MM.1S (cell line): ENCODE measurements around the gene CAPZA2.

ENCODE experiments used
- CTCF ChIP-seq: fragments of 300-600 bp; sonication (generic); IDR thresholded peaks from 2 replicates; pipeline ENCODE4 v1.5.1; 2016; ENCODE audit warnings: antibody characterized with exemption, low read length, mixed read lengths
- EZH2 ChIP-seq: fragments of 300-600 bp; sonication (generic); optimal IDR thresholded peaks from 2 replicates; pipeline ENCODE3; 2017; ENCODE audit warnings: low read depth, mild to moderate bottlenecking, antibody characterized with exemption, low read length, mixed read lengths
- EZH2phosphoT487 ChIP-seq: fragments of 300-600 bp; sonication (generic); IDR thresholded peaks from 2 replicates; pipeline ENCODE4 v1.6.1; 2018; ENCODE audit warnings: antibody characterized with exemption, low read length

GRCh38 chr7:116957874-116958273, 95.5 kb downstream of the CAPZA2 start:
- TF ChIP-seq CTCF = no peak
- TF ChIP-seq EZH2 = no peak
- no peak for TF ChIP-seq EZH2phosphoT487
